SH-SY5Y (cell line): ENCODE measurements around the gene PTGIS.

Source experiments
- GATA2 ChIP-seq: IDR thresholded peaks from 2 replicates; pipeline ENCODE4 v1.6.1; 2011; ENCODE audit warnings: mild to moderate bottlenecking, low read depth, low read length
- GATA3 ChIP-seq: IDR thresholded peaks from 2 replicates; pipeline ENCODE4 v1.6.1; 2011; ENCODE audit warnings: low read depth, mild to moderate bottlenecking, low read length, moderate library complexity

DNA sequence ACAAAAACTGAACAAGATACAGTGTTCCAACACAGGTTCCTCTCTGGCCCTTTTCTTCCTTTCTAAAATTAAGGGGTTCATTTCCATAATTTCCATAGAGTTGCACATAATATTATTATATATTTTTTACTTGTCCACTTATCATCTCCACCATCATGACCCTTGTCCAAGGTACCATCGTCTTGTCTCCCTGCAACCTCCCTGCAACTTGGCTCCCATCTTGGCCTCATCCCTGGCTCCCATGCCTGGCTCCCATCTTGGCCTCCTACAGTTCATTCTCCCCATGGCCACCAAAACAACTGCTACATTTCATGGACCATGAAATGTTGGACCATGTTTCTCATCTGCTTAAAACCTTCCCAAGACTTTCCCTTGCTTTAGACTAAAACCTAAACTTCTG lies 82.4 kb downstream of the PTGIS start:
- TF ChIP-seq GATA2 (no peak), GATA3 (no peak)
